Ovary (tissue), 9 donors: ENCODE measurements around the gene IFRD2. TPM values are rescaled to one million over a fixed set of nuclear protein-coding genes. Genes with fewer than 3 reads are reported as not detected.

Experiments
- DNase-seq, 5 donors: peaks; one replicate each; pipeline ENCODE4 v3.0.0-alpha.2; 2019 to 2020
- H3K27ac ChIP-seq, 2 donors: fragments of 200-600 bp; one replicate each; pipeline versions ENCODE4 v1.5.1 to v1.8.0; 2019 to 2022
- H3K27me3 ChIP-seq: fragments of 200-600 bp; one replicate; pipeline ENCODE4 v1.8.0; 2022
- H3K36me3 ChIP-seq: fragments of 200-600 bp; sonication (generic); one replicate; pipeline ENCODE4 v1.5.1; 2019
- H3K4me1 ChIP-seq: one replicate; pipeline ENCODE4 v1.8.1; 2013; ENCODE audit warnings: mild to moderate bottlenecking, moderate library complexity; ENCODE audit not compliant: insufficient read depth
- H3K4me3 ChIP-seq: fragments of 200-600 bp; sonication (generic); one replicate; pipeline ENCODE4 v1.5.1; 2017
- H3K9me3 ChIP-seq, 2 donors: fragments of 200-600 bp in 1 of 2; sonication (generic) in 1 of 2; one replicate each; pipeline versions ENCODE4 v1.5.1 to v1.8.1; 2013 to 2019; ENCODE audit warnings: mild to moderate bottlenecking in 1 of 2, moderate library complexity in 1 of 2
- EP300 ChIP-seq: sonication (generic); formaldehyde crosslinking; IDR thresholded peaks from one replicate; pipeline ENCODE4 v1.6.1; 2017; ENCODE audit warnings: antibody characterized with exemption
- POLR2A ChIP-seq: fragments of 450-650 bp; IDR thresholded peaks from one replicate; pipeline ENCODE4 v1.6.1; 2017; ENCODE audit warnings: antibody characterized with exemption, mild to moderate bottlenecking, moderate library complexity
- WGBS, 3 donors: extraction: QIAGEN DNeasy Blood & Tissue Kit in 1 of 3; methylation state at CpG; one replicate each; pipeline versions ENCODE4 v1.1.5 to v1.1.7; 2013 to 2017; 5-methylcytosine and 5-hydroxymethylcytosine counted together
- intact Hi-C, 4 donors: fragments of 100-400 bp; cut with DNase I; formaldehyde crosslinking; loops; one replicate each; pipeline versions ENCODE4 v1.11.0 to v1.15.1; 2022 to 2023
- polyA plus RNA-seq, 2 donors: library from polyadenylated mRNA; stranded (reverse); fragments of 200-250 nt in 1 of 2; fragments of 350-450 nt in 1 of 2; fragmentation: Illumina TruSeq in 1 of 2; extraction: RNeasy Lipid Tissue Mini Kit (QIAGEN cat#74804) in 1 of 2; gene quantifications; one replicate each; pipeline ENCODE4 v1.2.3, GENCODE V29; 2013 to 2014
- total RNA-seq, 7 donors: library from RNA; depleted of rRNA in 2 of 7; stranded (reverse); fragments of >200 nt in 2 of 7; fragmentation: NEBNext Ultra II Directional in 3 of 7; extraction: Animal tissue kit (Norgen Biotek cat#: 25700) in 3 of 7; gene quantifications; one replicate each; pipeline versions ENCODE4 v1.1.0 to v1.2.4, GENCODE V29; 2016 to 2023
- TF ChIP-seq, protein P1 (sequence below), 3 donors: fragments of 450-650 bp in 2 of 3; fragments of 200-600 bp in 1 of 3; IDR thresholded peaks; one replicate each; pipeline versions ENCODE4 v1.5.1 to v1.8.0; 2016 to 2022; ENCODE audit warnings: antibody characterized with exemption in 3 of 3, mild to moderate bottlenecking in 1 of 3
- donor health status: DM: no; HTN: no; CAD: no; lungs with moderate emphysema.
- donor health status: DM: no; HTN: no; CAD: no.
- donor health status: Bipolar disorder and iron deficiency.
- donor health status: DM: yes; HTN: yes; CAD: no.
- donor health status: DM: no; HTN: no; CAD: no.
- donor health status: DM: yes; HTN: yes; CAD: no.

Gene IFRD2
- total and polyA plus RNA-seq, 9 donors, result 14.5 to 76.9 (median 50.3) TPM

DNA sequence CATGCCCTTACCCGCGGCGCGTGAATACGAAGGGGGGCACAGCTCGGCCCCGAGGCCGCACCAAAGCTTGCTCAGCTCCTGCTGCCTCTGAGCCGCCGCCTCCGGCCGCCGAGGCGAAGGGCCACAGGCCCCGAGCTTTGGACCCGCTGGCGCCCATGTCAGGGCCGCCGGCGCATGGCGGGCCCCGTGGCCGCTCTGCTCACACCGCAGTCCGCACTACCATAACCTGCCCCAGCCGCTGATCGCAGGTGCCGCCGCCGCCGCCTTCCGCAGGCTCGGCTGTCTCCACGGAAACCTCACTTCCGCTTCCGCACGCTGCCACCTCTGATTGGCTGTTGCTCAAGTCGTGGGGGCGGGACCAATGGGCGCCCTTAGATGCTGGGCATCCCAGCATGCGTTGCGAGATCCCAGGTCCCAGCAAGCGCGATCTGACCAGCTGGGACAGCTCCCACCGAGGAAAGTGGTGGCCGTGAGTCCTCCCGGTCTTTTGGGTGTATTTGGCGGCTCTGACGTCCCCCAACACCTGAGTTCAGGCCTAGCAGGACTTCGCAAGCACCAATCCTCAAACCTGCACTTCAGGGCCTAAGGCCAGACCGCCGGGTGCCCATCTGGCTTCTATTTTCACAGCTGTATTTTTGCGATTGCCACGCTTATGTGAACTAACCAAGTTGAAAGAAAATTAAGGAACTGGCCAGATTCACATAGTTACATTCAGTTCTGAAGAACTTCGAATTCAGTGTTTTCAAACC, 35.9 kb upstream of the IFRD2 start, which contains the start of gene TUSC2:
Gene TUSC2, minus strand, starts transcription at position 281 of the 749 bp plus-strand sequence. Its CDS starts 124 bp downstream, at position 157.
- WGBS, 3 donors, result 1 to 2% (median 1%) methylated on average over 43 to 55 of the region's 55 CpGs
- Histone ChIP-seq H3K4me1 (peaks cover 6% of the 10 kb centered on the region), H3K9me3 (no peaks in the 10 kb centered on the region), H3K36me3 (no peaks in the 10 kb centered on the region), H3K27me3 (no peaks in the 10 kb centered on the region), H3K4me3 (peak within 1 kb of the TSS; percentile 84), H3K27ac (peak within 1 kb of the TSS; percentile 34 to 60)
- peak; percentile 95 to 98 (median 97) for DNase-seq
- TF ChIP-seq POLR2A (peak; percentile 66), EP300 (no peak)
- intact Hi-C loops, result loop anchor here in 1 of 4 donors (10.0 kb wide), 1 partner anchor 63 kb away; the partner anchor contains the start of gene SEMA3B

GRCh38 chr3:50327129-50327528, 34.9 kb upstream of the IFRD2 start:
- peak in 1 of 5 donors; percentile 28 for DNase-seq
- Histone ChIP-seq H3K9me3 (no peaks in the 10 kb centered on the region), H3K4me1 (peaks cover 9% of the 10 kb centered on the region), H3K27ac (peak overlapping the region in 1 of 2 donors; percentile 34), H3K36me3 (no peaks in the 10 kb centered on the region), H3K4me3 (peak overlapping the region; percentile 84), H3K27me3 (no peaks in the 10 kb centered on the region)
- WGBS, 3 donors, result 58 to 65% (median 65%) methylated on average over 4 of the region's 4 CpGs
- intact Hi-C loops, result loop anchor here in 1 of 4 donors (10.0 kb wide), 1 partner anchor 62 kb away; the partner anchor contains the start of gene SEMA3B
- TF ChIP-seq, protein P1, sequence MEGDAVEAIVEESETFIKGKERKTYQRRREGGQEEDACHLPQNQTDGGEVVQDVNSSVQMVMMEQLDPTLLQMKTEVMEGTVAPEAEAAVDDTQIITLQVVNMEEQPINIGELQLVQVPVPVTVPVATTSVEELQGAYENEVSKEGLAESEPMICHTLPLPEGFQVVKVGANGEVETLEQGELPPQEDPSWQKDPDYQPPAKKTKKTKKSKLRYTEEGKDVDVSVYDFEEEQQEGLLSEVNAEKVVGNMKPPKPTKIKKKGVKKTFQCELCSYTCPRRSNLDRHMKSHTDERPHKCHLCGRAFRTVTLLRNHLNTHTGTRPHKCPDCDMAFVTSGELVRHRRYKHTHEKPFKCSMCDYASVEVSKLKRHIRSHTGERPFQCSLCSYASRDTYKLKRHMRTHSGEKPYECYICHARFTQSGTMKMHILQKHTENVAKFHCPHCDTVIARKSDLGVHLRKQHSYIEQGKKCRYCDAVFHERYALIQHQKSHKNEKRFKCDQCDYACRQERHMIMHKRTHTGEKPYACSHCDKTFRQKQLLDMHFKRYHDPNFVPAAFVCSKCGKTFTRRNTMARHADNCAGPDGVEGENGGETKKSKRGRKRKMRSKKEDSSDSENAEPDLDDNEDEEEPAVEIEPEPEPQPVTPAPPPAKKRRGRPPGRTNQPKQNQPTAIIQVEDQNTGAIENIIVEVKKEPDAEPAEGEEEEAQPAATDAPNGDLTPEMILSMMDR (IDR thresholded peaks at IDR 0.05), result no peak
- TF ChIP-seq EP300 (no peak), POLR2A (no peak)

DNA sequence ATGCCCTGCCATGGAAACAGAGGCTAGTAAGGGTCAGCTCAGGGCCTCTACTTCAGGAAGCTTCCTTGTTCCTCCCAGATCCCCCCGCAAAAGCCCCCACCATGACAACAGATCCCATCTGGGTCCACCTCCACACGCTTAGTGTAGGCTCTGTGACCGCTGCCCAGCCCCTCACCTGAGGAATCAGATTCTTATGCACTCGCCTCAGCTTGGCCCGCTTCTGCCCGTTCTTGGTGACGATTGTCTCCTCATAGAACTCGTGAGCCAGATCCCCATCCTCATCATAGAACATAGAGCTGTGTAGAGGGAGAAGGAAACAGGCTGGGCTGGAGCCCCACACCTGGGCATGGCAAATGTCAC, 33.9 kb upstream of the IFRD2 start:
- WGBS, 3 donors, result 84 to 88% (median 86%) methylated on average over 8 of the region's 8 CpGs
- intact Hi-C loops, result loop anchor here in 1 of 4 donors (10.0 kb wide), 1 partner anchor 61 kb away; the partner anchor contains the start of gene SEMA3B
- no peaks in the 10 kb centered on the region for H3K27me3 ChIP-seq
- no peak for DNase-seq
- no peak overlapping the region for H3K27ac ChIP-seq
- no peak overlapping the region for H3K4me3 ChIP-seq
- no peaks in the 10 kb centered on the region for H3K9me3 ChIP-seq
- TF ChIP-seq, protein P1 (IDR thresholded peaks at IDR 0.05), result no peak
- TF ChIP-seq POLR2A, result no peak
- H3K4me1 ChIP-seq, result peaks cover 9% of the 10 kb centered on the region
- no peaks in the 10 kb centered on the region for H3K36me3 ChIP-seq

DNA sequence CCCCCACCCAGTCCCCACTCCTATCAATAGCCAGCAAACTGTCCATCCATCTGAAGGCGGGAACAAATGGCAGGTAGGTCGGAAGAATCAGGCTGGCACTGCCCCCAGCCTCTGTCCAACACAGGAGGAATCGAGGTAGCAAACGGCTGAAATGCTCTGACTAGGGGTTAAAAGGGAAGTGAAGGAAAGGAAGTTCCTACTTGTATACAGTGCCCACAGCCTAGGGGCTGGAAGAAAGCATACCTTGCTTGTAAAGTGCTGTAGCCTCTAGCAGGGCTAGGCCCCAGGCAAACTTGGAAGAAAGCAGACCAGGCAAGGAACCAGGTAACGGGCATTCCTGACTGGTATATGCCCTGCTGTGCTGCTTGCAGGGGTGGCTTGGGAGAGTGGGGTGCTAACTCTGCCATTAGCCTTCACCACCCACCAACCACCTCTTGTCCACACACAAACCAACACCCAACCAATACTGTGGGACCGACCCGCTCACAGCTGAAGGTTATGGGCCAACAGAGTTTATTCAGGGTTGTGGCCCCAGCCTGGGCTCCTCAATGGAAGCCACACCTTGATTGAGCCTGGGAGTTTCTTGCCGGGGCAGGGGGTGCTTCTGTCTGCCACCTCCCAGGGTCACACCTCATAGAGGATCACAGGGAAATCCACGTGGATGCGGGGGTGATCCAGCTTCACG, 33.4 kb upstream of the IFRD2 start:
- intact Hi-C loops, result loop anchor here in 1 of 4 donors (10.0 kb wide), 1 partner anchor 61 kb away; the partner anchor contains the start of gene SEMA3B
- Histone ChIP-seq H3K36me3 (no peaks in the 10 kb centered on the region), H3K27me3 (no peaks in the 10 kb centered on the region), H3K4me3 (no peak overlapping the region), H3K4me1 (peaks cover 9% of the 10 kb centered on the region), H3K27ac (no peak overlapping the region), H3K9me3 (no peaks in the 10 kb centered on the region)
- WGBS, 3 donors, result 83 to 88% (median 85%) methylated on average over 11 of the region's 11 CpGs
- TF ChIP-seq, protein P1 (IDR thresholded peaks at IDR 0.05), result no peak
- TF ChIP-seq EP300 (no peak), POLR2A (no peak)
- no peak for DNase-seq
